Activated CD8-positive, alpha-beta memory T cell treated with anti-CD3 and anti-CD28 coated beads for 36 hours (primary cell): Measurements from ENCODE around the gene LIMD2. TPM values are rescaled to one million over a fixed set of nuclear protein-coding genes. Genes with fewer than 3 reads are reported as not detected.

Experiments used
- CTCF ChIA-PET: fragments of 350-600 bp; sonication (Branson Sonifier 250); formaldehyde crosslinking; loops from one replicate; lab custom pipeline; 2021; ENCODE audit warnings: antibody characterized with exemption; lab: Charles Lee
- POLR2A ChIA-PET: fragments of 350-600 bp; sonication (Branson Sonifier 250); formaldehyde crosslinking; loops from one replicate; lab custom pipeline; 2021; ENCODE audit warnings: antibody characterized with exemption; lab: Charles Lee
- total RNA-seq, 2 experiments: library from RNA; stranded (reverse); gene quantifications; one replicate each; pipeline ENCODE4 v1.2.3, GENCODE V29; 2021

The LIMD2 gene
- total RNA-seq, 2 experiments from 2014 or later, result 180 to 188 TPM

- ChIA-PET POLR2A (interaction anchor here (1.7 kb wide), 1 partner anchor 13 kb away, joined by 3 read pairs; no protein-coding TSS in a partner anchor), CTCF (interaction anchor here (0.7 to 1.2 kb wide), 3 partner anchors 14 to 108 kb away, joined by 3 to 6 read pairs (median 3); no protein-coding TSS in a partner anchor)
Measured at GRCh38 chr17:63693411-63694113, 6.4 kb downstream of the LIMD2 start.

- POLR2A ChIA-PET, result interaction anchor here (0.6 kb wide), 1 partner anchor 17 kb away, joined by 7 read pairs; no protein-coding TSS in a partner anchor
- CTCF ChIA-PET, result interaction anchor here (1.5 kb wide), 1 partner anchor 17 kb away, joined by 4 read pairs; no protein-coding TSS in a partner anchor
Measured at GRCh38 chr17:63692195-63692816, 7.6 kb downstream of the LIMD2 start.

DNA sequence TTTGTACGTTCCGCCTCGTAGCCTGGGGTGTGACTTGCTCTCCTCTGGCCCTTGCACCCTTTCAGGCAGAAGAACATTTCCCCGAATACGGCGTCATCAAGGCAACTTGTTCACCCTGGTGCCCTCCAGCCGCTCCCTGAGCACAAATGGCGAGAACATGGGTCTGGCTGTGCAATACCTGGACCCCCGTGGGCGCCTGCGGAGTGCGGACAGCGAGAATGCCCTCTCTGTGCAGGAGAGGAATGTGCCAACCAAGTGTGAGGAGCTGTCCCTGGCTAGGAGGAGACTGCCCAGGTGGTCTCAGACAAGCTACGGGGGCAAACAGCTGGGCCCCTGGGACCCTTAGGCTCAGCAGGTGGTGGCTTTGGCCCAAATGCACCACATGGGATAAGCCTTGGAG is 10.4 kb downstream of the LIMD2 start:
- POLR2A ChIA-PET, result no interaction called here
- CTCF ChIA-PET, result no interaction called here

DNA sequence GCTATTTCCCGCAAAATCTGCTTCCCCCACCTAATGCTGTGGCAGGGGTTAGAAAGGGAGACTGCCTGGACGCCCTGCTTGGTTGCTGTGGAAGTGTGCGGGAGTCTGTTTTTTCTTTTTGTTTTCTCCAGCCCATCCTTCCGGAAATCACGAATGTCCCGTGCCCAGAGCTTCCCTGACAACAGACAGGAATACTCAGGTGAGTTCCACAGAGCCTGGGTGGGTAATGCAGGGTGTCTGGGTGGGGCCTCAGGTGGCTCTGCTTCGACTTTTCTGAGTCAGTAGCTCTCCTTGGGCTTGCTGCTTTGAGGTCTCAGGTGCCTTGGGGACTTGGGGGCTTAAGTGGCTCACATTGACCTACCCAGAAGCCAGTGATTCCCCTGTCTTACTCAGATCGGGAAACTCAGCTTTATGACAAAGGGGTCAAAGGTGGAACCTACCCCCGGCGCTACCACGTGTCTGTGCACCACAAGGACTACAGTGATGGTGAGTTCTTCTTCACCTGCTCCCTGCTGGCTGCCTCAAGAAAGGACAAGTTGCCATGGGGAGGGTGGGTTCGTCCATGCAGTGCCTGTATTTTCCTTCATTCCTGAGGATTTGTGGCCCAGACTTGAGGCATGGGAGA is 11.4 kb downstream of the LIMD2 start:
- POLR2A ChIA-PET, result interaction anchor here (1.2 kb wide), 1 partner anchor 13 kb away, joined by 4 read pairs; no protein-coding TSS in a partner anchor
- CTCF ChIA-PET, result interaction anchor here (0.7 to 1.3 kb wide), 2 partner anchors 9 to 66 kb away, joined by 3 to 4 read pairs; partner anchors contain the start of gene MAP3K3

DNA sequence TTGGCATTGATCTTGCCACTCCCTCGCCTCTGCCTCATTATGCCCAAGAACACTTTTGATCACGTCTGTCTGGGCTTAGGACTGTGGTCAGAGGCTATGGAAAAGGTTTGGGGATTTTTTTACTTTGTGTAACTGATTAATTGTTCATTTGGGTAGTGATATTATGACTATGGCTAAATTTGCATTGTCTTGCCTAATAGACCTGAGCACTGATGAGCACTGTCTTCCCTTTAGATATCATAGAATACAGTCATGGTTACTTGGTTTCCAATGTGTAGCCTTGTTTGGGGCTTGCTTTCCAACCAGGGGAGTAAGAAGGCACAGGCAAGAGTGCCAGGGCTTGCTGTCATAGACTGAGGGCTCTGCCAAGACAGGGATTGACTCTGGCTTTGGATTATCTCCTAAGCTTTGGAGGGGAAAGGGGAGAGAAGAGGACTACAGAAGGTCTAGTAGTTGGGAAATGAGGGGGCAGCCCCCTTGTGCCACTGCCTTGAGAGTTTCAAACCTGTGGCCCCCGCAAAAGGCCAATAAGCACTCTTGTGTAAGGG is 13.7 kb downstream of the LIMD2 start:
- ChIA-PET POLR2A (no interaction called here), CTCF (interaction anchor here (1.6 kb wide), 1 partner anchor 11 kb away, joined by 7 read pairs; no protein-coding TSS in a partner anchor)

GRCh38 chr17:63685578-63685977 is 14.3 kb downstream of the LIMD2 start:
- POLR2A ChIA-PET, result no interaction called here
- CTCF ChIA-PET, result interaction anchor here (0.6 kb wide), 1 partner anchor 27 kb away, joined by 3 read pairs; no protein-coding TSS in a partner anchor

DNA sequence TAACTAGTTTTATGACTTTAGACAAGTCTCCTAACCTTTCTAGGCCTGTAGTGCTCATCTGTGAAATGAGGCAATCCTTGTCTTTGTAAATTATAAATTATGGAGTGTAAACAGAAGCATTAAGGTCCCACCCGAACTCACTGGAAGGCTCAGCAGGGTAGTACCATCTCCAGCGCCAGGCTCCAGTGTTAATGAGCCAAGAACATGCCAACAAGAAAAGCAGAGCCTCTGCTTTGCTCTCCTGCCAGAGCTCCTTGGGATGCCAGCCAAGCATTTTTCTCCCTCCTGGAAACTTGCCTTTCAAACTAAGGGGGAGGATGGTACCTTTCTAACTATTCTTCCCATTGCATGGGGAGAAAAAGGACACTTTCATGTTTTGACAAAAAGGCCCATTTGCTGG is 14.9 kb downstream of the LIMD2 start:
- ChIA-PET POLR2A (no interaction called here), CTCF (interaction anchor here (0.6 kb wide), 1 partner anchor 26 kb away, joined by 3 read pairs; no protein-coding TSS in a partner anchor)

DNA sequence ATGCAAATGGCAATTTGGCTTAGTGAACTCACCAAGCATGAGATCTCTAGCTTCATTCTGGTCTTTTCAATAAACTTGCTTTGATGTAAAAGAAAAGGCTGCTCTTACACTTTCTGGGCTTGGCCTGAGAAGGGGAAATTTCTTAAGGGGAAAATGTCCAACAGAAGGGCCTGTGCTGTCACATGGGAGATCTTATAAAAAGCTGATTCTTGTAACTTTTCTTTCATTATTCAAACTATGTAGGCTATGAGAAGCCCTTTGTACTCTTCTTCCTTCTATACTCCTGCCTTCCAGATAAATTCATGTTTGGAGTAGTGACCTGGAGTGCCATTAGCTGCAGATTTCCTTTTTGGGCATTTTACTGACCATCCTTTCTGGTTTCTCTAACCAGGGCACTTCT is 16.9 kb downstream of the LIMD2 start:
- ChIA-PET POLR2A (no interaction called here), CTCF (interaction anchor here (2.4 kb wide), 1 partner anchor 14 kb away, joined by 8 read pairs; no protein-coding TSS in a partner anchor)

- ChIA-PET POLR2A (no interaction called here), CTCF (interaction anchor here (2.4 kb wide), 1 partner anchor 15 kb away, joined by 8 read pairs; no protein-coding TSS in a partner anchor)
Measured at GRCh38 chr17:63682441-63682840, 17.5 kb downstream of the LIMD2 start.

DNA sequence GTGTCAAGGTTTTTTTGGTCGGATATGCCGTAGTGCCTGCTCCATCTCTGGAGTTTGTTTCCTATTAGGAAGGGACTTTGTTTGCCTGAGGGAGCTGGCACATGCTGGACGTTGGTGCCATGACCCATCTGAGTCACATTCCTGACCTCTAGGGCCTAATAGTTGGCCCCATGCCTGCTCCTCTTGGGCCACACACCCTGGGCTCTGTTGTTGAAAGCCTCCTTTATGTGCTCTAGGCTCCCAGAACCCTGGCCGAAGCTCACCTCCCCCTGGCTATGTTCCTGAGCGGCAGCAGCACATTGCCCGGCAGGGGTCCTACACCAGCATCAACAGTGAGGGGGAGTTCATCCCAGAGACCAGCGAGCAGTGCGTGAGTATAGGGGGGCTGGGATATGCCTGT is 18.4 kb downstream of the LIMD2 start:
- ChIA-PET CTCF (no interaction called here), POLR2A (interaction anchor here (0.6 to 0.8 kb wide), 2 partner anchors 51 to 88 kb away, joined by 3 read pairs; no protein-coding TSS in a partner anchor)

DNA sequence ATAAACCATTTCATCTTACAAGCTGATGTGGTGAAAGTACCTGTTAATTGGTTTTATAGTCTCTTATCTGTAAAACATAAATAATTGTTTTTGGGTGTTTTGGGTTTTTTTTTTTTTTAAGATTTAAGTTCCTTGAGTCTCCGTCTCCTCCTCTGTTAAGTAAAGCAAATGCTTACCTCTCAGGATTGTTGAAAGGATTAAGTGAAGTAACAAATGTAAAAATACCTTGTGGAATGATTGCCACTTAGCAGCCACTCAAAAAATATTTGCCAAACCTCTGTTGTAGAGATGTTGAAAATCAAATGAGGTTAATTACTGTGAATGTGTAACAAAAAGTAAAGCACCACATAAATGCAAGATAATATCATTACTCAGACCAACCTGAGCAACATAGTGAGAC is 19.2 kb downstream of the LIMD2 start:
- CTCF ChIA-PET, result no interaction called here
- POLR2A ChIA-PET, result no interaction called here

DNA sequence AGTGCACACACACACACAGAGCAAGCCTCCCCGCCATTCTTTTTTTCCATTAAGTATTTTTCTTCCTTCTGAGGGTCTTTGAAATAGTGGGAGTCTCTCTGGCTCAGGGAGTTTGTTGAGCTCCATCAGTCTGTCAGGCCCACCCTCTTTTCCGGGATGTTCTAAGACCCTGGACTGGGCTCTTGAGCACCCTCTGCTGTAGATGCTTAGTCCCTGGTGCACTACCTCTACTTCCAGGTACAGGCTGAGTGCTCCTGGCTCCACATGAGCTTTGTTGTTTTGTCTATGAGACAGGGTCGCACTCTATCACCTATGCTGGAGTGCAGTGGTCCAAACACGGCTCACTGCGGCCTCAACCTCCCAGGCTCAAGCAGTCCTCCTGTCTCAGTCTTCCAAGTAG is 20.7 kb downstream of the LIMD2 start:
- CTCF ChIA-PET, result interaction anchor here (1.0 to 1.5 kb wide), 2 partner anchors 9 to 17 kb away, joined by 3 to 6 read pairs; no protein-coding TSS in a partner anchor
- POLR2A ChIA-PET, result no interaction called here

DNA sequence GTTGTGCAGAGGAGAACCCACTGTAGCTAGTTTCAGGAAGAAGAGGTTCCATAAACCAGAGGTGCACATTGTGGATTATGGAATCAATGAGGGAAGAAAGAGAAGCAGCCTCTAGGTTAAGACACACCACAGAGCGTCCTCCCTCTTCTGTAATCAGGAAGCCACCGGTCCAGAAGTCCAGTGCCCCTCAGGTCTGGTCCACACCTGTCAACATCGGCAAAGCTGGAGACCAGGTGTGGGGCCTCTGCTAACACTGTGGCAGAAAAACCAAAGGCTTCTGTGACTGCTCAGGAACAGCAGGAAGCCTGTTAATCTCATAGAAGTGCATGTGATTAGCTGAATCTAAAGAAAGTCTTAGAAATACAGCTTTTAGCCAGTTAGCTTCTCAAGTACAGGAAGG is 23.3 kb downstream of the LIMD2 start:
- CTCF ChIA-PET, result no interaction called here

GRCh38 chr17:63675607-63676546 is 24.0 kb downstream of the LIMD2 start:
- ChIA-PET POLR2A (no interaction called here), CTCF (interaction anchor here (1.6 kb wide), 1 partner anchor 10 kb away, joined by 3 read pairs; no protein-coding TSS in a partner anchor)

More for the DNA sequence above, 23.3 kb downstream of the LIMD2 start:
- POLR2A ChIA-PET, result no interaction called here

GRCh38 chr17:63675231-63675606 is 24.7 kb downstream of the LIMD2 start:
- CTCF ChIA-PET, result interaction anchor here (1.6 kb wide), 1 partner anchor 10 kb away, joined by 3 read pairs; no protein-coding TSS in a partner anchor
- POLR2A ChIA-PET, result no interaction called here

DNA sequence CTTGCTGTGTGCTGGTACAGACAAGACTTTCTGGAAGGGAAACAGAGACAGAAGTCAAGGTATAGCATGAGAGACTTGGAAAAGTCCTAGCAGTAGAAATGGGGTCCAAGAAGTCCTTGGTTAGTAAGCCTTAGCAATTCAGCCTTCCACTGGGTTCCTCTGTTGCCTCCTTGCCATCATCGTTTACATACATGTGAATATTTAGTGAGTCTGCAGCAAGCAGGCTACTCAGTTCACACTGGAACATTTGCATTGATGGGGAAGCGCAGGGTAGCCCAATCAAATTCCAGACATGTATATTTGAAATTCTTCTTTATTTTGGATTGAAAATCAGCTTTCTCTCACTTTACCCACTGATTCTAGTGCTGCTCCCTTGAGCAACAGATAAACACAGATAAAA is 27.1 kb downstream of the LIMD2 start:
- ChIA-PET POLR2A (no interaction called here), CTCF (interaction anchor here (1.2 kb wide), 1 partner anchor 193 kb away, joined by 4 read pairs; no protein-coding TSS in a partner anchor)

- POLR2A ChIA-PET, result no interaction called here
- CTCF ChIA-PET, result interaction anchor here (0.7 to 1.0 kb wide), 3 partner anchors 9 to 70 kb away, joined by 3 read pairs; no protein-coding TSS in a partner anchor
Measured at GRCh38 chr17:63665527-63666214, 34.3 kb downstream of the LIMD2 start.
